ENCODE measurements around the gene CYBC1. TPM values are rescaled to one million over a fixed set of nuclear protein-coding genes. Genes with fewer than 3 reads are reported as not detected.
A peak's percentile ranks its signal among the peaks of the same experiment; 100 is the strongest.

Gene CYBC1
- total and polyA plus RNA-seq, 2 of the 8 experiments (the other 6 are each of a cell fraction or from before 2014, with no cell fraction given): 74.6 to 81.4 TPM

GRCh38 chr17:82458885-82459424, 8.4 kb upstream of the CYBC1 start:
- Histone ChIP-seq H3K23me2 (ENCODE audit: low read depth, low read length) (peaks cover 2% of the 10 kb centered on the region; the same call in 1 of the 2 replicates), H3K27me3 (replicated peaks in 1 of 4; ENCODE audit: control insufficient read depth in 3 of 4, extremely low read depth in 1 of 4, insufficient read depth in 3 of 4, low read length in 3 of 4) (no peaks in the 10 kb centered on the region), H3K4me2 (ENCODE audit: insufficient read depth in 1 of 2, low read depth in 2 of 2, low read length in 2 of 2) (peak overlapping the region; percentile 86 to 99), H2BK12ac (ENCODE audit: low read depth, low read length) (no peak overlapping the region), H3K4me3 (ENCODE audit: extremely low read depth in 1 of 4, insufficient read depth in 2 of 4, low read depth in 3 of 4, low read length in 4 of 4) (peak overlapping the region; percentile 77 to 86 (median 81)), H3K36me3 (ENCODE audit: control insufficient read depth in 2 of 4, insufficient read depth in 4 of 4, low read length in 3 of 4) (peaks cover 6 to 13% (median 11%) of the 10 kb centered on the region in 4 experiments; a peak in 7 of 8 replicates), H2BK15ac (ENCODE audit: low read length) (no peak overlapping the region), H3K79me2 (ENCODE audit: control insufficient read depth in 1 of 2, insufficient read depth in 2 of 2, low read length in 2 of 2) (peaks cover 0 to 3% of the 10 kb centered on the region in 2 experiments; a peak in 1 of 4 replicates), H3K18ac (ENCODE audit: extremely low read depth, low read length) (no peak overlapping the region; the same call in 1 of the 2 replicates), H3K23ac (ENCODE audit: insufficient read length) (no peak overlapping the region), H2BK120ac (replicated peaks; ENCODE audit: low read depth, low read length) (no peak overlapping the region), H3K9me3 (ENCODE audit: insufficient read depth in 2 of 2, low read depth in 1 of 2, low read length in 1 of 2) (peaks cover 2 to 3% of the 10 kb centered on the region in 2 experiments; a peak in 2 of 4 replicates), H4K91ac (replicated peaks; ENCODE audit: insufficient read length, low read length) (no peak overlapping the region), H2BK5ac (ENCODE audit: low read depth, low read length) (no peak overlapping the region), H4K8ac (ENCODE audit: extremely low read depth, insufficient read depth, low read length) (peak overlapping the region; percentile 83; the same call in 1 of the 2 replicates), H4K20me1 (replicated peaks in 1 of 2; ENCODE audit: control insufficient read depth in 1 of 2, insufficient read depth in 2 of 2, low read length in 2 of 2) (peaks cover 3 to 11% of the 10 kb centered on the region in 2 experiments), H2AFZ (ENCODE audit: low read length) (no peak overlapping the region; the same call in 1 of the 2 replicates), H3K9ac (replicated peaks in 1 of 4; ENCODE audit: extremely low read depth in 1 of 4, low read depth in 3 of 4, low read length in 3 of 4) (peak overlapping the region; percentile 62 to 77 (median 68)), H3K4ac (replicated peaks; ENCODE audit: insufficient read length, low read depth, low read length) (no peak overlapping the region), H2AK5ac (ENCODE audit: low read depth, low read length) (no peak overlapping the region), H3K27ac (ENCODE audit: low read depth, low read length) (no peak overlapping the region), H3K4me1 (replicated peaks in 1 of 4; ENCODE audit: control insufficient read depth in 3 of 4, insufficient read depth in 4 of 4, low read length in 3 of 4) (peaks cover 0 to 8% (median 3%) of the 10 kb centered on the region in 4 experiments; a peak in 4 of 7 replicates), H4K5ac (ENCODE audit: insufficient read length, low read depth, low read length) (peak overlapping the region; percentile 58), H3K79me1 (ENCODE audit: low read depth, low read length) (0 out of 2 replicates have a peak, but pooled peaks cover 4% of the 10 kb centered on the region), H3K56ac (replicated peaks; ENCODE audit: insufficient read length, low read depth, low read length) (peak overlapping the region; percentile 6), H3K14ac (ENCODE audit: insufficient read length) (no peak overlapping the region), H2BK20ac (ENCODE audit: low read length) (no peak overlapping the region)
- FAIRE-seq (no peak), DNase-seq (ENCODE audit: low read depth in 1 of 2, low spot score in 2 of 2) (no peak)
- peak; percentile 43 for TF ChIP-seq SAP30 (IDR thresholded peaks at IDR 0.05; ENCODE audit: insufficient read depth, insufficient replicate concordance, low read length)
- no peak for TF ChIP-seq POLR2AphosphoS5 (IDR thresholded peaks at IDR 0.05; ENCODE audit: low read depth, low read length)
- peak; percentile 41; the same call in 1 of the 2 replicates for TF ChIP-seq KDM5A (IDR thresholded peaks at IDR 0.05; ENCODE audit: low read length)
- TF ChIP-seq SIN3A (conservative IDR thresholded peaks at IDR 0.05 in 1 of 2, IDR thresholded peaks at IDR 0.05 in 1 of 2; ENCODE audit: low read depth in 1 of 2, low read length in 2 of 2): 0 out of 4 replicates have a peak, but pooled peaks of 1 of the 2 experiments have one; percentile 55
- TF ChIP-seq CTBP2 (IDR thresholded peaks at IDR 0.05; ENCODE audit: borderline replicate concordance, insufficient read depth, insufficient read length, low read length): peak; percentile 12
- TF ChIP-seq BACH1 (IDR thresholded peaks at IDR 0.05; ENCODE audit: low read length): peak; percentile 21; the same call in 1 of the 2 replicates
- TF ChIP-seq MAX (IDR thresholded peaks at IDR 0.05): no peak
- POLR2A ChIA-PET (ENCODE audit: partially characterized antibody): interaction anchor here (0.7 to 1.8 kb wide), 2 partner anchors 20 to 25 kb away, joined by 3 to 5 read pairs; no protein-coding TSS in a partner anchor
- WGBS, 2 experiments (ENCODE audit: extremely low coverage in 1 of 2, insufficient coverage in 1 of 2, insufficient read length in 1 of 2, insufficient replicate concordance in 2 of 2, low coverage in 1 of 2, low lambda C conversion rate in 2 of 2, missing lambda C conversion rate in 1 of 2): 3% methylated on average over 47 of the region's 62 CpGs; no CpG with 5 or more reads in 1 of the 2 experiments
- CTCF ChIA-PET (ENCODE audit: partially characterized antibody): interaction anchor here (0.8 kb wide), 1 partner anchor 69 kb away, joined by 4 read pairs; no protein-coding TSS in a partner anchor

Data from H1 (cell line).